GM23248 (cell line): ENCODE results near the gene SLC26A5. TPM values are rescaled to one million over a fixed set of nuclear protein-coding genes. Genes with fewer than 3 reads are reported as not detected.

Source experiments
- DNase-seq: peaks from one replicate; pipeline ENCODE4 v3.0.0-alpha.2; 2015
- H2AFZ ChIP-seq: fragments of 200-600 bp; sonication (generic); 2 replicates; pipeline ENCODE4 v1.6.1; 2016; ENCODE audit warnings: antibody characterized with exemption
- H3F3A ChIP-seq: fragments of 200-600 bp; sonication (generic); 2 replicates; pipeline ENCODE4 v1.6.1; 2016; ENCODE audit warnings: mild to moderate bottlenecking, antibody characterized with exemption, mixed run types; ENCODE audit not compliant: insufficient read depth
- H3K27ac ChIP-seq: fragments of 200-600 bp; sonication (generic); 2 replicates; pipeline ENCODE4 v1.5.1; 2016; ENCODE audit warnings: mild to moderate bottlenecking
- H3K27me3 ChIP-seq: fragments of 200-600 bp; sonication (generic); replicated peaks from 2 replicates; pipeline ENCODE4 v1.6.1; 2016; ENCODE audit warnings: mild to moderate bottlenecking; ENCODE audit not compliant: insufficient read depth
- H3K36me3 ChIP-seq: fragments of 200-600 bp; sonication (generic); 2 replicates; pipeline ENCODE4 v1.6.1; 2016; ENCODE audit warnings: low read depth, mild to moderate bottlenecking
- H3K4me1 ChIP-seq: fragments of 200-600 bp; sonication (generic); 2 replicates; pipeline ENCODE4 v1.6.1; 2016; ENCODE audit warnings: mild to moderate bottlenecking; ENCODE audit not compliant: insufficient read depth
- H3K4me2 ChIP-seq: fragments of 200-600 bp; sonication (generic); one replicate; pipeline ENCODE4 v1.6.1; 2016; ENCODE audit warnings: mild to moderate bottlenecking; ENCODE audit not compliant: unreplicated experiment
- H3K4me3 ChIP-seq: fragments of 200-600 bp; sonication (generic); 2 replicates; pipeline ENCODE4 v1.5.1; 2016; ENCODE audit warnings: mild to moderate bottlenecking
- H3K79me2 ChIP-seq: fragments of 200-600 bp; sonication (generic); 2 replicates; pipeline ENCODE4 v1.6.1; 2016; ENCODE audit warnings: mild to moderate bottlenecking; ENCODE audit not compliant: insufficient read depth
- H3K9ac ChIP-seq: fragments of 200-600 bp; sonication (generic); 2 replicates; pipeline ENCODE4 v1.6.1; 2016; ENCODE audit warnings: mild to moderate bottlenecking
- H3K9me2 ChIP-seq: fragments of 200-600 bp; sonication (generic); 2 replicates; pipeline ENCODE4 v1.6.1; 2016; ENCODE audit warnings: mixed run types, mild to moderate bottlenecking, moderate library complexity; ENCODE audit not compliant: insufficient read depth
- H3K9me3 ChIP-seq: fragments of 200-600 bp; sonication (generic); one replicate; pipeline ENCODE4 v1.6.1; 2017; ENCODE audit warnings: low read depth
- H4K20me1 ChIP-seq: fragments of 200-600 bp; sonication (generic); 2 replicates; pipeline ENCODE4 v1.6.0; 2016; ENCODE audit not compliant: insufficient read depth
- EZH2 ChIP-seq: fragments of 200-600 bp; sonication (generic); IDR thresholded peaks from 2 replicates; pipeline ENCODE4 v1.6.1; 2018; ENCODE audit warnings: antibody characterized with exemption, mild to moderate bottlenecking; ENCODE audit not compliant: insufficient read depth, poor library complexity, severe bottlenecking
- EZH2phosphoT487 ChIP-seq: fragments of 200-600 bp; sonication (generic); IDR thresholded peaks from 2 replicates; pipeline ENCODE4 v1.6.1; 2018; ENCODE audit warnings: antibody characterized with exemption, moderate library complexity, mild to moderate bottlenecking, low read depth; ENCODE audit not compliant: insufficient read depth
- WGBS, 2 experiments: methylation state at CpG; one replicate each; pipeline ENCODE4 v1.1.6; 2015 to 2017; ENCODE audit warnings: low lambda C conversion rate in 2 of 2, low coverage in 1 of 2; ENCODE audit errors: missing lambda C conversion rate in 2 of 2; 5-methylcytosine and 5-hydroxymethylcytosine counted together
- in situ Hi-C: fragments of 300-500 bp; cut with MboI; formaldehyde crosslinking; loops from 2 replicates; pipeline ENCODE4 v1.15.0; 2020
- polyA plus RNA-seq: library from polyadenylated mRNA; unstranded; fragments of >200 nt; fragmentation: Nextera tagmentation; extraction: Ambion mirVana; gene quantifications from 2 replicates; pipeline ENCODE4 v1.2.1, GENCODE V29; 2016
- total RNA-seq: library from RNA; depleted of rRNA; stranded (reverse); fragments of >200 nt; shearing (Covaris generic); gene quantifications from 2 replicates; pipeline ENCODE4 v1.2.3, GENCODE V29; 2014

The SLC26A5 gene
- total and polyA plus RNA-seq, 2 experiments from 2014 or later = not detected

DNA sequence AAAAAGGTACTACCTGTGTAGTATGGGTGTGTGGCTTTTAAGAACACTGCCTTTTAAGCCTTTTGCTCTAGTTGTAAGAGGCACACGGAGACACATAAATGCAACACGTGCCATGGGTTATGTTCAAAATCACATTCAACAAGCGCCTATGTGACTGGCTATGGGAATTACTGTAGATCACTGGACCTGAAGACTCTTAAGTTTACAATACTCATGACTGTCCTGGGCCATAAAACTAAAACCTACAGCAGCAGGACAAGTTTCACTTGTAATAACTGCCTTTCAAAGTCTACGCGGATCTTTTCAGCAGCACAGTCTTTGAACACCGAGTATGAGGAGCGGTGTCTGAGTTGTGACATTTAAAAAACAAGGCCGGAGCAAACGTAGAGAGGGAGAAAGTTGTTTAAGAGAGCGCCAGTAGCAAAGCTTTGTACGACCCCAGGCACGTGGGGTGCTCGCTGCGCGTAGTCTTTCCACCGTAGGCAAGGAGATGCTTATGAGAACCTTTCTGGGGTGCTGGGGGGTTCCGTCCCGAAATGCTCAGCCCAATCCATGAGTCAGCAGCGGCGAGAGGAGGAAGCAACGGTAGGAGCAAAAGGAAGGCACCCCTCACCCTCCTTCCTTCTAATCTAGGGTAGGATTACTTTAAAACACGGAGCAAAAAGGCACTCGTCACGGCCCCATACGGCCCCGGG, 102.1 kb downstream of the SLC26A5 start:
- Histone ChIP-seq H3K36me3 (peaks cover 28% of the 10 kb centered on the region), H3K4me2 (peak overlapping the region; percentile 88), H3F3A (peaks cover 14% of the 10 kb centered on the region; the same call in 1 of the 2 replicates), H4K20me1 (no peaks in the 10 kb centered on the region), H3K27me3 (no peaks in the 10 kb centered on the region), H3K79me2 (peaks cover 97% of the 10 kb centered on the region), H3K4me3 (peak overlapping the region; percentile 98), H2AFZ (peak overlapping the region; percentile 100), H3K9ac (peak overlapping the region; percentile 97), H3K9me3 (no peaks in the 10 kb centered on the region), H3K9me2 (no peaks in the 10 kb centered on the region), H3K27ac (peak overlapping the region; percentile 84), H3K4me1 (peaks cover 27% of the 10 kb centered on the region)
- peak; percentile 72 for DNase-seq
- 1 to 2% methylated on average over 26 of the region's 26 CpGs for WGBS, 2 experiments
- TF ChIP-seq EZH2phosphoT487 = no peak
- no peak for TF ChIP-seq EZH2
- in situ Hi-C loops = no loop called here

DNA sequence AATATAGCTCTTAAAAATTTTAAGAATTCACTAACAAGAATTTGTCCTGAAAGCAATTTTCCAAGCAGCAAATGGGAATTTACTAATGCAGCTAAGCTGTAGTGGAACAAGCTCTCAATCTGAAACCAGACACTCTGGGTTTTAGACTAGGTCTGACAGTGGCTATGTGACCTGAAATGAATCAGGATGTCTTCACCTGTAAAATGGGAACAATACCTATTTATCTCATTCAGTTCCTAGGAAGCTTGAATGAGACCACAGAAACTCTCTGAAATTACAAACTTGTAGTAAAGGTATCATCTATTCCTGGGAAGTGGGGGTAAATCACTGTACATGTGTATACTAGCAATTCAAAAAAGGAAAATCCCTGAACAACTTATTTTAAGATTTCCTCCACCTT, 102.7 kb downstream of the SLC26A5 start:
- H3K9me2 ChIP-seq = no peaks in the 10 kb centered on the region
- H3K4me2 ChIP-seq = peak overlapping the region; percentile 88
- peak overlapping the region; percentile 100 for H2AFZ ChIP-seq
- in situ Hi-C loops = no loop called here
- peaks cover 97% of the 10 kb centered on the region for H3K79me2 ChIP-seq
- H3K36me3 ChIP-seq = peaks cover 29% of the 10 kb centered on the region
- H3F3A ChIP-seq = peaks cover 14% of the 10 kb centered on the region; the same call in 1 of the 2 replicates
- no peaks in the 10 kb centered on the region for H4K20me1 ChIP-seq
- no peak for DNase-seq
- H3K9me3 ChIP-seq = no peaks in the 10 kb centered on the region
- peak overlapping the region; percentile 98 for H3K4me3 ChIP-seq
- peaks cover 23% of the 10 kb centered on the region for H3K4me1 ChIP-seq
- TF ChIP-seq EZH2phosphoT487 (no peak), EZH2 (no peak)
- H3K9ac ChIP-seq = peak overlapping the region; percentile 97
- peak overlapping the region; percentile 84 for H3K27ac ChIP-seq
- no peaks in the 10 kb centered on the region for H3K27me3 ChIP-seq

DNA sequence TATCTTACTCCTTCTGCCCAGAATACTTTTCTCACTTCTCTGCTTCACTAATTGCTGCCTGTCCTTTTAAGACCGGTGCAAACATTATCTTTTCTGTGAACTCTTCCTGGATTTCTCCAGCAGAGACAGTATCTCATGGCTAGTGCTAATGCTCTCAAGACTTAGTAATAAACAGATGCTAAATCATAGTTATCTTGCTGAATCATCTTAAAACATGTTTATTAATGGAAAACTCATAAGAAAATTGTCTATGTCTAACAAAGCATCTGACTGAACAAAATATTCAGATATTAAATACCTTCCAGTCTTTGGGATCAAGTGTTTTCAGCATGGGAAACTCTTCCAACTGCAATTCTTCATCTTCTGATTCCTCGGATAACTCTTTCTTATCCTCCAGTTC, 104.5 kb downstream of the SLC26A5 start:
- Histone ChIP-seq H4K20me1 (no peaks in the 10 kb centered on the region), H3K9me3 (no peaks in the 10 kb centered on the region), H3K9me2 (no peaks in the 10 kb centered on the region), H3K36me3 (peaks cover 43% of the 10 kb centered on the region), H3K4me3 (no peak overlapping the region), H3K4me2 (no peak overlapping the region), H3K9ac (0 out of 2 replicates have a peak overlapping the region, but pooled peaks have one; percentile 19), H3K79me2 (peaks cover 97% of the 10 kb centered on the region), H3K27ac (no peak overlapping the region), H3F3A (no peaks in the 10 kb centered on the region), H3K4me1 (peaks cover 17% of the 10 kb centered on the region; the same call in 1 of the 2 replicates), H2AFZ (no peak overlapping the region), H3K27me3 (no peaks in the 10 kb centered on the region)
- no peak for DNase-seq
- no peak for TF ChIP-seq EZH2phosphoT487
- no peak for TF ChIP-seq EZH2
- in situ Hi-C loops = no loop called here
- WGBS, 2 experiments = 92 to 93% methylated on average over 2 of the region's 2 CpGs

DNA sequence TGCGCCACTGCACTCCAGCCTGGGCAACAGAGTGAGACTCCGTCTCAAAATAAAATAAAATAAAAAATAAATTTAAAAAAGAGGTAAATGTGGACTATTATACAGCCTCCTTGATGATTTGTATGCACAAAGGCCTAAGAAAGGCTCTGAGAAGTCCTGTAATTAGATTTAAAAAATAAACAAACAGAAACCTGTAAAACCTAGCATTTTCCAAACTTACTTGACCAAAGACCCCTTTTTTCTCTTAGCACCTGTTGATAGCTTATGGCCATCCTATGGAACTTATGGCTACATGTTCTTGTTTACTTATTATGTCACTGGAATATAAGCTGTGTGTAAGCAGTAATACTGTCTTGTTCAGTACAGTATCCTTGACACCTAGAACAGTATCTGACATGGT, 107.1 kb downstream of the SLC26A5 start:
- Histone ChIP-seq H3K9me2 (no peaks in the 10 kb centered on the region), H3K4me1 (peaks cover 12% of the 10 kb centered on the region; the same call in 1 of the 2 replicates), H3K79me2 (peaks cover 100% of the 10 kb centered on the region), H2AFZ (no peak overlapping the region), H3K4me2 (no peak overlapping the region), H4K20me1 (no peaks in the 10 kb centered on the region), H3K4me3 (no peak overlapping the region), H3K27me3 (no peaks in the 10 kb centered on the region), H3K9ac (no peak overlapping the region), H3K9me3 (no peaks in the 10 kb centered on the region), H3F3A (peaks cover 4% of the 10 kb centered on the region; the same call in 1 of the 2 replicates), H3K27ac (no peak overlapping the region), H3K36me3 (peaks cover 59% of the 10 kb centered on the region)
- in situ Hi-C loops = no loop called here
- TF ChIP-seq EZH2 = no peak
- TF ChIP-seq EZH2phosphoT487 = no peak
- no peak for DNase-seq
- WGBS, 2 experiments = 94 to 98% methylated on average over 2 of the region's 2 CpGs
